Psoas muscle (tissue), 8 donors: Measurements from ENCODE around the gene VIPAS39. TPM values are rescaled to one million over a fixed set of nuclear protein-coding genes. Genes with fewer than 3 reads are reported as not detected.

Experiments used
- ATAC-seq, 4 donors: fragments of 200-7000 bp; cut with Tn5 transposase; one replicate each; pipeline ENCODE4 v1.9.1; 2020; ENCODE audit warnings: moderate library complexity in 3 of 4, mild to moderate bottlenecking in 2 of 4
- DNase-seq, 2 donors: peaks; one replicate each; pipeline ENCODE4 v3.0.0-alpha.2; 2020
- H3K27ac ChIP-seq: fragments of 200-600 bp; one replicate; pipeline ENCODE4 v1.8.0; 2022
- H3K27me3 ChIP-seq, 3 donors: fragments of 200-600 bp in 1 of 3; one replicate each; pipeline versions ENCODE4 v1.6.1 to v1.8.0; 2013 to 2022; ENCODE audit warnings: low read length in 2 of 3, mild to moderate bottlenecking in 2 of 3, moderate library complexity in 1 of 3; ENCODE audit not compliant: insufficient read depth in 3 of 3
- H3K36me3 ChIP-seq, 2 donors: fragments of 200-600 bp in 1 of 2; one replicate each; pipeline versions ENCODE4 v1.6.1 to v1.8.0; 2013 to 2022; ENCODE audit warnings: low read depth in 1 of 2, mild to moderate bottlenecking in 1 of 2, moderate library complexity in 1 of 2; ENCODE audit not compliant: insufficient read depth in 1 of 2
- H3K4me1 ChIP-seq: fragments of 200-600 bp; one replicate; pipeline ENCODE4 v1.8.0; 2022
- H3K4me3 ChIP-seq: fragments of 200-600 bp; one replicate; pipeline ENCODE4 v1.8.0; 2022; ENCODE audit warnings: mild to moderate bottlenecking
- H3K9me3 ChIP-seq: fragments of 200-600 bp; one replicate; pipeline ENCODE4 v1.8.0; 2022
- WGBS, 3 donors: extraction: QIAGEN DNeasy Blood & Tissue Kit; methylation state at CpG; one replicate each; pipeline versions ENCODE4 v1.1.6 to v1.1.7; 2013; 5-methylcytosine and 5-hydroxymethylcytosine counted together
- intact Hi-C, 2 donors: fragments of 100-400 bp; cut with DNase I; formaldehyde crosslinking; loops; one replicate each; pipeline versions ENCODE4 v1.11.0 to v1.14.2; 2022
- long read RNA-seq, 2 donors: library from polyadenylated mRNA; unstranded; transcript quantifications; one replicate each; pipeline ENCODE4 v2.0.0, GENCODE V29; 2021
- polyA plus RNA-seq, 3 donors: library from polyadenylated mRNA; stranded (reverse); fragments of 200-250 nt; gene quantifications; one replicate each; pipeline ENCODE4 v1.2.3, GENCODE V29; 2013
- total RNA-seq, 4 donors: library from RNA; stranded (reverse); fragmentation: NEBNext Ultra II Directional in 2 of 4; extraction: Animal tissue kit (Norgen Biotek cat#: 25700) in 2 of 4; gene quantifications; one replicate each; pipeline versions ENCODE4 v1.2.1 to v1.2.4, GENCODE V29; 2021 to 2023
- TF ChIP-seq, protein P1 (sequence below): fragments of 200-600 bp; IDR thresholded peaks from one replicate; pipeline ENCODE4 v1.8.0; 2022; ENCODE audit warnings: antibody characterized with exemption
- donor health status: healthy with polysubstance abuse.
- donor health status: DM: no; HTN: no; CAD: no; lungs with moderate emphysema.
- donor health status: Bipolar disorder and iron deficiency.
- donor health status: healthy.
- donor health status: DM: yes; HTN: yes; CAD: no.
- donor health status: DM: no; HTN: no; CAD: no.
- donor health status: DM: no; HTN: no; CAD: no.
- donor health status: DM: yes; HTN: yes; CAD: no.

The VIPAS39 gene
- total RNA-seq: 10 to 100 TPM in 3 of 4 donors, 1 to 10 TPM in 1; 9.6 to 13.5 (median 11.7) TPM
- polyA plus RNA-seq: 10 to 100 TPM in 2 of 3 donors, 1 to 10 TPM in 1; 9.8 to 22.2 (median 15.2) TPM
- long read RNA-seq, donor 1, partial matches to known transcripts: 0 of 1 reads
- long read RNA-seq, donor 1, other reads (novel, unspliced or antisense): 1 of 1 reads
- long read RNA-seq, donor 2, partial matches to known transcripts: 1 of 8 reads
- long read RNA-seq, donor 2, other reads (novel, unspliced or antisense): 1 of 8 reads

DNA sequence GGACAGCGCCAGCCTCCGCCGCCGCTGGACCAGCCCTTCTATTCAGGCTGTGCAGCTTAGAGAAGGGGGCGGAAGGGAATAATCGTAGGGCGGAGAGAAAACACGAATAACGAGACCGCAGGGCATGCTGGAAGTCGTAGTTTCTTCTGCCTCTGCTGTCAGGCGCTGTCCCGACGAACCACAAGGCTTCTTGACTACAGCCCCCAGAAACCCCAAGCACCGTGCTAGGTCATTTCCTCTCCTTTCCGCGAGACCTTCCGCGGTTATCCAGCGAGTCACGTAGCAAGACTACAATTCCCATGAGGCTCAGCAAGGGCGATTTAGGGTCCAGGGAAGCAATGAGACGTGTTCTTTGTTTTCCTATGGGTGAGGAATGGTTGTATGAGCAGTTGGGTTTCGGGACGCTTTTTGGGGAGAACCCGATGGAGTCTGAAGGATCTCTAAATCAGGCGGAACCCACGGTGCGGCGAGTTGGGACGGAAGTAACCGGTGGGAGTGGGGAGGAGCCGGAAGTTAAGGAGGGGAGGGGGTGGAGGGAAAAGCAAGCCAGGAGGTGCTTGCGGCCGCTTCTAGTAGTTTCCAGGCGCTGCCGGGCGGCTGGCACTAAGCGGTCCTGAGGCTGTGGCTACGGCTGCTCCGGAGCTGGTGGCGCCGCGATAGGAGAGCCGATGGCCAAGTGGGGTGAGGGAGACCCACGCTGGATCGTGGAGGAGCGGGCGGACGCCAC is at the start of gene VIPAS39, which contains the start of gene AHSA1:
VIPAS39 (minus strand) TSS at position 80 of the 727 bp plus-strand sequence. CDS start 3,499 bp downstream, outside the sequence.
AHSA1 (plus strand) TSS at position 572 of the 727 bp plus-strand sequence; CDS start at position 669, 97 bp downstream.
- WGBS, 3 donors: 0 to 1% (median 1%) methylated on average over 50 of the region's 50 CpGs
- TF ChIP-seq, protein P1, sequence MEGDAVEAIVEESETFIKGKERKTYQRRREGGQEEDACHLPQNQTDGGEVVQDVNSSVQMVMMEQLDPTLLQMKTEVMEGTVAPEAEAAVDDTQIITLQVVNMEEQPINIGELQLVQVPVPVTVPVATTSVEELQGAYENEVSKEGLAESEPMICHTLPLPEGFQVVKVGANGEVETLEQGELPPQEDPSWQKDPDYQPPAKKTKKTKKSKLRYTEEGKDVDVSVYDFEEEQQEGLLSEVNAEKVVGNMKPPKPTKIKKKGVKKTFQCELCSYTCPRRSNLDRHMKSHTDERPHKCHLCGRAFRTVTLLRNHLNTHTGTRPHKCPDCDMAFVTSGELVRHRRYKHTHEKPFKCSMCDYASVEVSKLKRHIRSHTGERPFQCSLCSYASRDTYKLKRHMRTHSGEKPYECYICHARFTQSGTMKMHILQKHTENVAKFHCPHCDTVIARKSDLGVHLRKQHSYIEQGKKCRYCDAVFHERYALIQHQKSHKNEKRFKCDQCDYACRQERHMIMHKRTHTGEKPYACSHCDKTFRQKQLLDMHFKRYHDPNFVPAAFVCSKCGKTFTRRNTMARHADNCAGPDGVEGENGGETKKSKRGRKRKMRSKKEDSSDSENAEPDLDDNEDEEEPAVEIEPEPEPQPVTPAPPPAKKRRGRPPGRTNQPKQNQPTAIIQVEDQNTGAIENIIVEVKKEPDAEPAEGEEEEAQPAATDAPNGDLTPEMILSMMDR: no peak
- Histone ChIP-seq H3K9me3 (no peaks in the 10 kb centered on the region), H3K27ac (peak within 1 kb of the TSS; percentile 85), H3K27me3 (no peaks in the 10 kb centered on the region), H3K4me1 (peaks cover 20% of the 10 kb centered on the region), H3K36me3 (peaks cover 2 to 45% of the 10 kb centered on the region in 2 donors), H3K4me3 (peak within 1 kb of the TSS; percentile 99)
- DNase-seq (peak; percentile 93 to 96), ATAC-seq (peak; percentile 97 to 99 (median 98))
- intact Hi-C loops: loop anchor here (5.0 to 10.0 kb wide), 5 partner anchors 80 to 250 kb away; partner anchors contain the start of genes ALKBH1 (in 2 of the 2), GSTZ1 (in 2 of the 2), POMT2 (in 2 of the 2) and SLIRP (in 2 of the 2)

DNA sequence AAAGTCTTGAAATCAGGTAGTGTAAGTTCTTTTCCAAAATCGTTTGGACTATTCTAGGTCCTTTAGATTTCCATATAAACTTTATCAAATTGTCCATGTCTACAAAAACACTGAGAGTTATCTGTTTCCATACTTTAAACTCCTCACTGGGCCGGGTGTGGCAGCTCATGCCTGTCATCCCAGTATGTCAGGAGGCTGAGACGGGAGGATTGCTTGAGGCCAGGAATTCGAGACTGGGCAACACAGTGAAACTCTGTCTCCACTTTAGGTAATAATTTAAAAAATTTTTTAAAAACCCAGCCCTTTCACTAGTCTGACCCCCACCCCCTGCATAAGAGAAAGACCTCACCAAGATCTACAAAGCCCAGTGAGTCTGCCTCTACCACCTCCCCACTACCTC is 47.6 kb upstream of the VIPAS39 start:
- peaks cover 7% of the 10 kb centered on the region for H3K9me3 ChIP-seq
- WGBS, 3 donors: 70 to 83% (median 71%) methylated on average over 4 of the region's 4 CpGs
- H3K4me1 ChIP-seq: no peaks in the 10 kb centered on the region
- intact Hi-C loops: no loop called here
- peaks cover 0 to 3% of the 10 kb centered on the region in 2 donors for H3K36me3 ChIP-seq
- peaks cover 0 to 13% (median 0%) of the 10 kb centered on the region in 3 donors for H3K27me3 ChIP-seq
- H3K27ac ChIP-seq: no peak overlapping the region
- no peak overlapping the region for H3K4me3 ChIP-seq
- no peak for ATAC-seq
- TF ChIP-seq, protein P1: no peak
- no peak for DNase-seq

- Histone ChIP-seq H3K36me3 (peaks cover 0 to 3% of the 10 kb centered on the region in 2 donors), H3K27me3 (peaks cover 0 to 32% (median 15%) of the 10 kb centered on the region in 3 donors), H3K9me3 (peaks cover 7% of the 10 kb centered on the region), H3K4me1 (peaks cover 2% of the 10 kb centered on the region), H3K27ac (no peak overlapping the region), H3K4me3 (no peak overlapping the region)
- TF ChIP-seq, protein P1: no peak
- intact Hi-C loops: no loop called here
- no peak for DNase-seq
- ATAC-seq: no peak
- 96 to 97% (median 97%) methylated on average over 5 of the region's 5 CpGs for WGBS, 3 donors
Observed at GRCh38 chr14:77503138-77503537, 45.7 kb upstream of the VIPAS39 start.

DNA sequence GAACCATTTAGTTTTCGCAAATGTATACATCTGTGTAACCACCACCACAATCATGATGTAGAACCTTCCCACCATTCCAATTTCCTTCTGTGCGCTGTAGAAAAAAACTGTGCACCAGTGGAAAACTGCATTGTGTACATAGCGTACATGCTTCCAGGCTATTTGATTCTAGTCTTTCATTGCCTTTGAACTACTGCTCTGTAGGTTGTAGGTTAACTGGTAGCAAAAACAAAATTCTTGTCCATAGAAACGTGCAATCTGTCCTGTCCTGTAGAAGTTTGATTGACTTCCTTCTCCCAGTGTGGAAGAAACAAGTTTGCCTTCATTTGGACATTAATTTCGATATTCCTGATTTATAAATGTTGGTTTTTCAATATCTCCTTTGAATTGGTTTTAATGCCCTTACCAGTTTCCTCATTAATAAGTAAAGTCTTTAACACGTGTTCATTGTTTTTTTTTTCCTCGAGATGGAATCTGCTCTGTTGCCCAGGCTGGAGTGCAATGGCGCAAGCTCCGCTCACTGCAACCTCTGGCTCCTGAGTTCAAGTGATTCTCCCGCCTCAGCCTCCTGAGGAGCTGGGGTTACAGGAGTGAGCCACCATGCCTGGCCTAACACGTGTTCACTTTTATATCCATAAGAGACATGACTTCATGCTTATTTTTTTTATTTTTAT is 44.8 kb upstream of the VIPAS39 start:
- 72 to 79% (median 74%) methylated on average over 11 of the region's 11 CpGs for WGBS, 3 donors
- peaks cover 0 to 39% (median 19%) of the 10 kb centered on the region in 3 donors for H3K27me3 ChIP-seq
- peaks cover 7% of the 10 kb centered on the region for H3K9me3 ChIP-seq
- H3K27ac ChIP-seq: no peak overlapping the region
- intact Hi-C loops: no loop called here
- no peak overlapping the region for H3K4me3 ChIP-seq
- no peaks in the 10 kb centered on the region for H3K36me3 ChIP-seq
- no peak for DNase-seq
- no peak for ATAC-seq
- TF ChIP-seq, protein P1: no peak
- peaks cover 5% of the 10 kb centered on the region for H3K4me1 ChIP-seq
